Calu3 (cell line): ENCODE data around the gene WDR38. TPM values are rescaled to one million over a fixed set of nuclear protein-coding genes. Genes with fewer than 3 reads are reported as not detected.

Source experiments
- BruUV-seq: library from RNA; stranded (reverse); fragments of 400-500 nt; replicated peaks from 2 replicates; lab custom pipeline; 2021; lab: Mats Ljungman, UMichigan
- CTCF ChIA-PET: fragments of 300-600 bp; sonication (Branson Sonifier 250); formaldehyde crosslinking; loops from one replicate; lab custom pipeline; 2022; ENCODE audit warnings: antibody characterized with exemption; lab: Charles Lee
- DNase-seq: peaks from one replicate; pipeline ENCODE4 v3.0.0; 2022
- H3K27ac Mint-ChIP-seq: one replicate; pipeline ENCODE4 v1.8.0; 2022; ENCODE audit warnings: mixed read lengths; ENCODE audit not compliant: unreplicated experiment
- H3K27me3 Mint-ChIP-seq: one replicate; pipeline ENCODE4 v1.8.0; 2022; ENCODE audit warnings: mixed read lengths; ENCODE audit not compliant: unreplicated experiment
- H3K36me3 Mint-ChIP-seq: one replicate; pipeline ENCODE4 v1.8.0; 2022; ENCODE audit warnings: mild to moderate bottlenecking, moderate library complexity, mixed read lengths; ENCODE audit not compliant: insufficient read depth, unreplicated experiment
- H3K4me1 Mint-ChIP-seq: one replicate; pipeline ENCODE4 v1.8.0; 2022; ENCODE audit warnings: mild to moderate bottlenecking, low read depth, mixed read lengths; ENCODE audit not compliant: unreplicated experiment
- H3K4me3 Mint-ChIP-seq: one replicate; pipeline ENCODE4 v1.8.0; 2022; ENCODE audit warnings: mild to moderate bottlenecking, low read depth, moderate library complexity, mixed read lengths; ENCODE audit not compliant: unreplicated experiment
- H3K9me3 Mint-ChIP-seq: one replicate; pipeline ENCODE4 v1.8.0; 2022; ENCODE audit warnings: low read depth, mixed read lengths; ENCODE audit not compliant: unreplicated experiment
- CTCF ChIP-seq: fragments of 200-600 bp; IDR thresholded peaks from one replicate; pipeline ENCODE4 v1.8.0; 2022; ENCODE audit warnings: antibody characterized with exemption; ENCODE audit not compliant: unreplicated experiment
- intact Hi-C: fragments of 100-400 bp; cut with micrococcal nuclease; formaldehyde crosslinking; loops from one replicate; pipeline ENCODE4 v1.10.0; 2022; ENCODE audit not compliant: unreplicated experiment
- total RNA-seq: library from RNA; stranded (reverse); gene quantifications from 2 replicates; pipeline ENCODE4 v1.2.3, GENCODE V29; 2022

WDR38 gene
- total RNA-seq, 1 experiment from 2014 or later = not detected

GRCh38 chr9:124897570-124898460 lies 44.6 kb downstream of the WDR38 start:
- TF ChIP-seq CTCF = no peak
- CTCF ChIA-PET = no interaction called here
- Mint-ChIP-seq H3K27ac (no peak overlapping the region), H3K36me3 (peaks cover 9% of the 10 kb centered on the region), H3K4me1 (peaks cover 6% of the 10 kb centered on the region), H3K27me3 (no peaks in the 10 kb centered on the region), H3K9me3 (no peaks in the 10 kb centered on the region), H3K4me3 (no peak overlapping the region)
- no TSS peak for BruUV-seq
- intact Hi-C loops = no loop called here
- peak; percentile 2 for DNase-seq

GRCh38 chr9:124899845-124900244 lies 46.6 kb downstream of the WDR38 start:
- Mint-ChIP-seq H3K9me3 (no peaks in the 10 kb centered on the region), H3K27ac (no peak overlapping the region), H3K4me1 (peaks cover 3% of the 10 kb centered on the region), H3K36me3 (peaks cover 3% of the 10 kb centered on the region), H3K27me3 (no peaks in the 10 kb centered on the region), H3K4me3 (no peak overlapping the region)
- BruUV-seq = no TSS peak
- TF ChIP-seq CTCF = no peak
- DNase-seq = no peak
- CTCF ChIA-PET = no interaction called here
- intact Hi-C loops = no loop called here

GRCh38 chr9:124906966-124907365 lies 53.7 kb downstream of the WDR38 start:
- Mint-ChIP-seq H3K4me3 (no peak overlapping the region), H3K36me3 (peaks cover 5% of the 10 kb centered on the region), H3K9me3 (no peaks in the 10 kb centered on the region), H3K27me3 (no peaks in the 10 kb centered on the region), H3K4me1 (no peaks in the 10 kb centered on the region), H3K27ac (no peak overlapping the region)
- DNase-seq = no peak
- intact Hi-C loops = no loop called here
- no peak for TF ChIP-seq CTCF
- CTCF ChIA-PET = no interaction called here
- BruUV-seq = no TSS peak

Other genes with a start within 250 kb of the WDR38 start
- 5.9 and 6.7 TPM in 2 replicates for gene NR6A1, start 82.1 kb upstream of the WDR38 start, total RNA-seq
- gene OLFML2A, start 76.3 kb upstream of the WDR38 start, total RNA-seq = 0.88 and 0.99 TPM in 2 replicates
- 718 and 736 TPM in 2 replicates for gene RPL35, start 8.5 kb downstream of the WDR38 start, total RNA-seq
- gene ARPC5L, start 8.7 kb downstream of the WDR38 start, total RNA-seq = 33.2 and 38.2 TPM in 2 replicates
- gene GOLGA1, start 87.6 kb downstream of the WDR38 start, total RNA-seq = 13.4 and 14.6 TPM in 2 replicates